ENCODE measurements around the gene SCN2A.

The SCN2A gene

GRCh38 chr2:165239230-165239629, at the start of gene SCN2A:
TSS of gene SCN2A (plus strand) at chr2:165239414. CDS start at chr2:165295824, 56,410 bp downstream.
- no peak for DNase-seq (ENCODE audit: low read depth)

GRCh38 chr2:165191096-165191728, 48.0 kb upstream of the SCN2A start:
- DNase-seq (ENCODE audit: low read depth): no peak

- DNase-seq (ENCODE audit: low read depth): no peak
These were observed 46.5 kb upstream of the SCN2A start for GRCh38 chr2:165192729-165193128.

- no peak for DNase-seq (ENCODE audit: low read depth)
These were observed 45.9 kb upstream of the SCN2A start for GRCh38 chr2:165193178-165193777.

- no peak for DNase-seq (ENCODE audit: low read depth)
These were observed 42.8 kb upstream of the SCN2A start for GRCh38 chr2:165196411-165196810.

GRCh38 chr2:165197346-165197745, 41.9 kb upstream of the SCN2A start:
- DNase-seq (ENCODE audit: low read depth): no peak

- no peak for DNase-seq (ENCODE audit: low read depth)
These were observed 41.0 kb upstream of the SCN2A start for GRCh38 chr2:165198181-165198580.

- no peak for DNase-seq (ENCODE audit: low read depth)
These were observed 37.0 kb upstream of the SCN2A start for GRCh38 chr2:165202239-165202638.

GRCh38 chr2:165203689-165204559, 35.3 kb upstream of the SCN2A start, which contains the start of gene SCN3A:
TSS of gene SCN3A (minus strand) at chr2:165204050. CDS start at chr2:165176394, 27,656 bp downstream.
- no peak for DNase-seq (ENCODE audit: low read depth)

GRCh38 chr2:165205865-165206264, 33.3 kb upstream of the SCN2A start:
- no peak for DNase-seq (ENCODE audit: low read depth)

GRCh38 chr2:165208094-165208493, 31.1 kb upstream of the SCN2A start:
- DNase-seq (ENCODE audit: low read depth): no peak

GRCh38 chr2:165214093-165214492, 25.1 kb upstream of the SCN2A start:
- DNase-seq (ENCODE audit: low read depth): no peak

GRCh38 chr2:165219481-165219880, 19.7 kb upstream of the SCN2A start:
- no peak for DNase-seq (ENCODE audit: low read depth)

- no peak for DNase-seq (ENCODE audit: low read depth)
These were observed 14.3 kb upstream of the SCN2A start for GRCh38 chr2:165224941-165225340.

- DNase-seq (ENCODE audit: low read depth): no peak
These were observed 11.6 kb upstream of the SCN2A start for GRCh38 chr2:165227571-165227970.

- DNase-seq (ENCODE audit: low read depth): no peak
These were observed 2.2 kb upstream of the SCN2A start for GRCh38 chr2:165237056-165237455.

GRCh38 chr2:165238295-165238694, 919 bp upstream of the SCN2A start:
- DNase-seq (ENCODE audit: low read depth): no peak

- DNase-seq (ENCODE audit: low read depth): no peak
These were observed 772 bp downstream of the SCN2A start for GRCh38 chr2:165239856-165240515.

GRCh38 chr2:165240916-165241315, 1.7 kb downstream of the SCN2A start:
- DNase-seq (ENCODE audit: low read depth): no peak

- no peak for DNase-seq (ENCODE audit: low read depth)
These were observed 6.0 kb downstream of the SCN2A start for GRCh38 chr2:165245081-165245793.

- no peak for DNase-seq (ENCODE audit: low read depth)
These were observed 9.0 kb downstream of the SCN2A start for GRCh38 chr2:165248238-165248637.

GRCh38 chr2:165251366-165251765, 12.2 kb downstream of the SCN2A start:
- DNase-seq (ENCODE audit: low read depth): no peak
